ENCODE measurements around the gene CFAP20DC.

The CFAP20DC gene

GRCh38 chr3:58888087-58888486 lies 161.7 kb downstream of the CFAP20DC start:
- H3K9ac ChIP-seq = no peak overlapping the region
- H3K27ac ChIP-seq = no peak overlapping the region
- no peaks in the 10 kb centered on the region for H3K36me3 ChIP-seq (ENCODE audit: insufficient read depth)
- no peaks in the 10 kb centered on the region for H3K27me3 ChIP-seq (ENCODE audit: insufficient read depth, low read depth)
- H3K4me3 ChIP-seq (IDR thresholded peaks at IDR 0.05; ENCODE audit: insufficient read depth, low read depth, low read length) = no peak overlapping the region
- H3K79me2 ChIP-seq (ENCODE audit: insufficient read depth, low read depth) = no peaks in the 10 kb centered on the region
- TF ChIP-seq CTCF (conservative IDR thresholded peaks at IDR 0.05; ENCODE audit: low read depth, low read length) = no peak
- H4K20me1 ChIP-seq (ENCODE audit: insufficient read depth) = no peaks in the 10 kb centered on the region
- H3K4me2 ChIP-seq = no peak overlapping the region
- no peak overlapping the region for H2AFZ ChIP-seq (ENCODE audit: low read depth)
- no peaks in the 10 kb centered on the region for H3K4me1 ChIP-seq (ENCODE audit: low read depth, poor library complexity, severe bottlenecking)

DNA sequence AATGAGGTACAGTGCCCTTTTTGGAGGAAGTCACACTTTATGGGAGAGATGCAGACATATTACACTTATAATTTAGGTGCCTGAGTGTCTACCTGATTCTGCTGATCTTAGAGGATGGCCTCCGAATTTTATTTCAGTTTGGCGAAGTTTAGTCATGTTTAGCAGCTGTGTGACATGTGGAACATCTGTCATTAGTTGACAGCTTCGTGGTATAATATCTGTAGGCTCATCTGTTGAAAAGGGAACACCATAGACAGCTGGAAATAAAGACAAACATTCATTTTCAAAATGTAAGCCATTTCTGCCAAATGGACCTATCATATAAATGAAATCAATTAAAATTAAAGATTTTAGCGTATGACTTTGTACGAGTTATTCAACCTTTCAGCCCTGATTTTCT lies 165.4 kb downstream of the CFAP20DC start:
- Histone ChIP-seq H2AFZ (ENCODE audit: low read depth) (no peak overlapping the region), H3K36me3 (ENCODE audit: insufficient read depth) (no peaks in the 10 kb centered on the region), H3K27me3 (ENCODE audit: insufficient read depth, low read depth) (no peaks in the 10 kb centered on the region), H3K4me3 (IDR thresholded peaks at IDR 0.05; ENCODE audit: insufficient read depth, low read depth, low read length) (no peak overlapping the region), H3K9ac (no peak overlapping the region), H3K27ac (no peak overlapping the region), H3K4me2 (no peak overlapping the region), H3K4me1 (ENCODE audit: low read depth, poor library complexity, severe bottlenecking) (no peaks in the 10 kb centered on the region), H4K20me1 (ENCODE audit: insufficient read depth) (no peaks in the 10 kb centered on the region), H3K79me2 (ENCODE audit: insufficient read depth, low read depth) (no peaks in the 10 kb centered on the region)
- TF ChIP-seq CTCF (conservative IDR thresholded peaks at IDR 0.05; ENCODE audit: low read depth, low read length) = no peak

- no peak for TF ChIP-seq CTCF (conservative IDR thresholded peaks at IDR 0.05; ENCODE audit: low read depth, low read length)
- Histone ChIP-seq H2AFZ (ENCODE audit: low read depth) (no peak overlapping the region), H3K4me2 (no peak overlapping the region)
These were observed 169.6 kb downstream of the CFAP20DC start for GRCh38 chr3:58880182-58880581.

GRCh38 chr3:58874795-58875194 lies 175.0 kb downstream of the CFAP20DC start:
- H3K9ac ChIP-seq = no peak overlapping the region
- H3K79me2 ChIP-seq (ENCODE audit: insufficient read depth, low read depth) = no peaks in the 10 kb centered on the region
- no peak overlapping the region for H3K4me3 ChIP-seq (IDR thresholded peaks at IDR 0.05; ENCODE audit: insufficient read depth, low read depth, low read length)
- H3K27me3 ChIP-seq (ENCODE audit: insufficient read depth, low read depth) = no peaks in the 10 kb centered on the region
- H3K36me3 ChIP-seq (ENCODE audit: insufficient read depth) = no peaks in the 10 kb centered on the region
- no peak for TF ChIP-seq CTCF (conservative IDR thresholded peaks at IDR 0.05; ENCODE audit: low read depth, low read length)
- no peak overlapping the region for H2AFZ ChIP-seq (ENCODE audit: low read depth)
- no peak overlapping the region for H3K27ac ChIP-seq
- no peaks in the 10 kb centered on the region for H4K20me1 ChIP-seq (ENCODE audit: insufficient read depth)
- no peaks in the 10 kb centered on the region for H3K4me1 ChIP-seq (ENCODE audit: low read depth, poor library complexity, severe bottlenecking)
- no peak overlapping the region for H3K4me2 ChIP-seq

More at GRCh38 chr3:58880182-58880581, 169.6 kb downstream of the CFAP20DC start:
- no peaks in the 10 kb centered on the region for H3K36me3 ChIP-seq (ENCODE audit: insufficient read depth)
- no peaks in the 10 kb centered on the region for H3K27me3 ChIP-seq (ENCODE audit: insufficient read depth, low read depth)
- H3K9ac ChIP-seq = no peak overlapping the region
- no peaks in the 10 kb centered on the region for H3K4me1 ChIP-seq (ENCODE audit: low read depth, poor library complexity, severe bottlenecking)
- H3K4me3 ChIP-seq (IDR thresholded peaks at IDR 0.05; ENCODE audit: insufficient read depth, low read depth, low read length) = no peak overlapping the region
- H4K20me1 ChIP-seq (ENCODE audit: insufficient read depth) = no peaks in the 10 kb centered on the region
- H3K79me2 ChIP-seq (ENCODE audit: insufficient read depth, low read depth) = no peaks in the 10 kb centered on the region
- no peak overlapping the region for H3K27ac ChIP-seq
